A549 treated with DMSO at 1 μM for 4 hours (cell line): ENCODE measurements around the gene PLA2G2D. TPM values are rescaled to one million over a fixed set of nuclear protein-coding genes. Genes with fewer than 3 reads are reported as not detected.

ENCODE experiments used
- total RNA-seq: library from RNA; stranded (reverse); fragments of 200-300 nt; extraction: Qiagen RNA extraction; gene quantifications from 5 replicates; pipeline ENCODE4 v1.2.3, GENCODE V29; 2022; ENCODE audit warnings: low read depth

PLA2G2D gene
- not detected in 5 replicates for total RNA-seq

GRCh38 chr1:20119347-20119746, at the start of gene PLA2G2D:
Gene PLA2G2D (minus strand): TSS chr1:20119536. CDS start chr1:20119498, 38 bp downstream.

GRCh38 chr1:20138961-20139550, 19.7 kb upstream of the PLA2G2D start, which contains the start of gene PLA2G2F:
Gene PLA2G2F (plus strand): TSS chr1:20139323. CDS start chr1:20139428, 105 bp downstream.

DNA sequence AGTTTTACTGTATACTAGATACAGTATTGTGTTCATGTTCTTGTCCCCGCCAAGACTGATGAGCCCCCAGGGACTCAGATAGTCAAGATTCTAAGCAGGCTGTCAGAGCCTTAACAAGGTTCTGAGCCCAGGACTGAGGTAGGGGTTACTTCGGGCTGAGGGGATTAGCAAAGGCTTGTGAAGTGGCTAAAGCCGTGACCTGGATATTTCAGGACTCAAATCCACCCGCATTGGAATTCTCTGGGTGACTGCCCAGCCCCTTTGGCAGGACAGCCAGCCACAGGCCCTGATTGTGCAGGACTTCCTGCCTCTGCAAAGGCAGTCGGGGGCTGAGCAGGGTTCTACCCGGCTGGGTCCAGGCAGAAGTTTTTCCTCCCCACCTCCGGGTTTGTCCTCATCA, 49.5 kb downstream of the PLA2G2D start, which contains the start of gene PLA2G5:
TSS of gene PLA2G5 (plus strand) at position 321 of the 400 bp plus-strand sequence. CDS start 14,637 bp downstream, outside the sequence.

Other genes starting within 250 kb of the PLA2G2D start
- 2.9 to 3.8 TPM (median 3.2 TPM) in 5 replicates for gene OTUD3, start 237.1 kb downstream of the PLA2G2D start, total RNA-seq
- gene PLA2G2E, start 195.9 kb downstream of the PLA2G2D start, total RNA-seq = not detected in 5 replicates
- not detected in 5 replicates for gene PLA2G2A, start 139.9 kb downstream of the PLA2G2D start, total RNA-seq
- not detected in 5 replicates for gene PLA2G5, start 49.3 kb downstream of the PLA2G2D start, total RNA-seq
- not detected in 5 replicates for gene PLA2G2F, start 19.8 kb upstream of the PLA2G2D start, total RNA-seq
- gene UBXN10, start 66.6 kb upstream of the PLA2G2D start, total RNA-seq = 0.01 TPM in 1 of 5 replicates, not detected in the others
- gene PLA2G2C, start 67.0 kb upstream of the PLA2G2D start, total RNA-seq = not detected in 5 replicates
- not detected in 5 replicates for gene VWA5B1, start 171.3 kb upstream of the PLA2G2D start, total RNA-seq